GM12878 (cell line): ENCODE results near the gene CDYL2. TPM values are rescaled to one million over a fixed set of nuclear protein-coding genes. Genes with fewer than 3 reads are reported as not detected.

Experiments used
- ATAC-seq: fragments of 200-7000 bp; cut with Tn5 transposase; 3 replicates; pipeline ENCODE4 v1.9.1; 2020; ENCODE audit warnings: mild to moderate bottlenecking, moderate library complexity
- BruUV-seq: library from RNA; stranded (reverse); fragments of 400-500 nt; replicated peaks from 2 replicates; lab custom pipeline; 2021; lab: Mats Ljungman, UMichigan
- CTCF ChIA-PET: fragments of 300-600 bp; sonication (Branson Sonifier 250); formaldehyde crosslinking; extraction: SDS; loops from one replicate; lab custom pipeline; 2021; ENCODE audit warnings: inconsistent platforms; lab: Yijun Ruan, JAX
- POLR2A ChIA-PET: fragments of 350-600 bp; formaldehyde crosslinking; extraction: SDS; loops from one replicate; lab custom pipeline; 2021; ENCODE audit warnings: inconsistent platforms; lab: Charles Lee
- RAD21 ChIA-PET: fragments of 300-600 bp; sonication (Branson Sonifier 250); formaldehyde crosslinking; loops from one replicate; lab custom pipeline; 2023; ENCODE audit warnings: antibody characterized with exemption; ENCODE audit not compliant: unreplicated experiment; lab: Charles Lee
- SMC1A ChIA-PET: fragments of 300-600 bp; sonication (Branson Sonifier 250); formaldehyde crosslinking; loops from one replicate; lab custom pipeline; 2023; ENCODE audit not compliant: unreplicated experiment, uncharacterized antibody; lab: Charles Lee
- DNase-seq: peaks from one replicate; pipeline ENCODE4 v3.0.0-alpha.2; 2011; ENCODE audit warnings: low read depth, low spot score
- FAIRE-seq: peaks from 3 replicates; lab custom pipeline; 2011; peaks lifted over from hg19 to GRCh38; lab: Jason Lieb, UNC
- H2AFZ ChIP-seq: 2 replicates; pipeline ENCODE4 v1.6.0; 2011; ENCODE audit warnings: low read depth, low read length, control low read depth; ENCODE audit not compliant: control insufficient read depth
- H3K27ac ChIP-seq: 2 replicates; pipeline ENCODE4 v1.5.1; 2011; ENCODE audit warnings: control low read depth; ENCODE audit not compliant: control insufficient read depth, insufficient read depth
- H3K27me3 ChIP-seq, 2 experiments: replicated peaks in 1 of 2; 2 replicates each; pipeline versions ENCODE4 v1.6.0 to v1.6.1; 2011; ENCODE audit warnings: low read length in 1 of 2; ENCODE audit not compliant: control insufficient read depth in 2 of 2, insufficient read depth in 2 of 2
- H3K36me3 ChIP-seq, 2 experiments: 2 replicates each; pipeline ENCODE4 v1.5.1; 2011; ENCODE audit warnings: low read length in 1 of 2; ENCODE audit not compliant: control insufficient read depth in 2 of 2, insufficient read depth in 2 of 2
- H3K4me1 ChIP-seq: 2 replicates; pipeline ENCODE4 v1.6.1; 2011; ENCODE audit warnings: mild to moderate bottlenecking, low read length, moderate library complexity, mixed read lengths; ENCODE audit not compliant: control insufficient read depth, insufficient read depth
- H3K4me2 ChIP-seq: 2 replicates; pipeline ENCODE4 v1.6.0; 2011; ENCODE audit warnings: control low read depth; ENCODE audit not compliant: control insufficient read depth, insufficient read depth
- H3K4me3 ChIP-seq: fragments of 200-600 bp; sonication (generic); 2 replicates; pipeline ENCODE4 v1.5.1; 2016
- H3K79me2 ChIP-seq: 2 replicates; pipeline ENCODE4 v1.6.0; 2011; ENCODE audit warnings: low read length; ENCODE audit not compliant: control insufficient read depth, insufficient read depth
- H3K9ac ChIP-seq: 2 replicates; pipeline ENCODE4 v1.8.0; 2011; ENCODE audit warnings: low read length, control low read depth, mixed read lengths; ENCODE audit not compliant: control insufficient read depth, insufficient read depth
- H3K9me3 ChIP-seq: replicated peaks from 3 replicates; pipeline ENCODE4 v1.5.1; 2011; ENCODE audit warnings: mild to moderate bottlenecking, low read length; ENCODE audit not compliant: control insufficient read depth, insufficient read depth
- H4K20me1 ChIP-seq: 2 replicates; pipeline ENCODE4 v1.6.0; 2011; ENCODE audit not compliant: control insufficient read depth, insufficient read depth
- BACH1 ChIP-seq: fragments of 450-650 bp; IDR thresholded peaks from 2 replicates; pipeline ENCODE4 v1.6.1; 2017; ENCODE audit warnings: mild to moderate bottlenecking, borderline replicate concordance
- BMI1 ChIP-seq: fragments of 450-650 bp; IDR thresholded peaks from 2 replicates; pipeline ENCODE4 v1.6.1; 2016; ENCODE audit warnings: mild to moderate bottlenecking, moderate library complexity, borderline replicate concordance
- CREB1 ChIP-seq: IDR thresholded peaks from 2 replicates; pipeline ENCODE4 v1.6.1; 2012; ENCODE audit warnings: low read depth, mild to moderate bottlenecking, inconsistent platforms
- FOS ChIP-seq: IDR thresholded peaks from 3 replicates; pipeline ENCODE4 v1.6.1; 2011; ENCODE audit warnings: borderline replicate concordance; ENCODE audit not compliant: insufficient read length; ENCODE audit errors: extremely low read depth
- HDAC2 ChIP-seq: fragments of 200-600 bp; sonication (generic); IDR thresholded peaks from 2 replicates; pipeline ENCODE4 v1.6.1; 2017
- KDM1A ChIP-seq: fragments of 200-600 bp; sonication (generic); IDR thresholded peaks from 2 replicates; pipeline ENCODE4 v1.6.1; 2016; ENCODE audit warnings: borderline replicate concordance
- POLR2AphosphoS2 ChIP-seq: IDR thresholded peaks from 2 replicates; pipeline ENCODE4 v1.6.1; 2011; ENCODE audit warnings: low read depth, mild to moderate bottlenecking, low read length, improper control_type of control experiment, moderate library complexity
- RUNX3 ChIP-seq: IDR thresholded peaks from 2 replicates; pipeline ENCODE4 v1.6.1; 2012; ENCODE audit warnings: low read length, inconsistent platforms
- SRF ChIP-seq, 2 experiments: IDR thresholded peaks; 2 replicates each; pipeline ENCODE4 v1.6.1; 2011; ENCODE audit warnings: low read depth in 2 of 2, low read length in 2 of 2, mild to moderate bottlenecking in 1 of 2, moderate library complexity in 1 of 2
- WGBS: methylation state at CpG from one replicate; pipeline ENCODE4 v1.1.6; 2016; ENCODE audit warnings: low lambda C conversion rate; ENCODE audit not compliant: insufficient replicate concordance, insufficient coverage; ENCODE audit errors: missing lambda C conversion rate; 5-methylcytosine and 5-hydroxymethylcytosine counted together
- in situ Hi-C: fragments of 300-500 bp; cut with MboI; formaldehyde crosslinking; loops from 9 replicates; pipeline ENCODE4 v1.14.3; 2018; ENCODE audit warnings: mixed read lengths
- intact Hi-C: fragments of 100-400 bp; cut with micrococcal nuclease; formaldehyde crosslinking; loops from one replicate; pipeline ENCODE4 v1.14.2; 2022; ENCODE audit not compliant: unreplicated experiment
- polyA plus RNA-seq, 11 experiments: library from polyadenylated mRNA; depleted of rRNA in 4 of 11; unstranded in 6 of 11; stranded (reverse) in 5 of 11; fragments of >200 nt; fragmentation: Nextera tagmentation in 4 of 11; fragmentation: Illumina TruSeq in 1 of 11; extraction: Ambion mirVana in 4 of 11; extraction: Trizol in 1 of 11; gene quantifications; 1 replicate in 1 of 11; 2 replicates in 10 of 11; pipeline versions ENCODE4 v1.2.1 to v1.2.3, GENCODE V29; 2011 to 2016; ENCODE audit warnings: inconsistent platforms in 2 of 11, missing spikeins in 2 of 11, low read depth in 1 of 11
- total RNA-seq, 4 experiments: library from RNA; depleted of rRNA in 3 of 4; stranded (reverse); fragments of >200 nt in 3 of 4; fragmentation: Illumina TruSeq in 1 of 4; extraction: Trizol in 1 of 4; gene quantifications; 2 replicates each; pipeline versions ENCODE4 v1.2.1 to v1.2.3, GENCODE V29; 2013 to 2021
- TF ChIP-seq, protein P1 (sequence below): fragments of 450-650 bp; IDR thresholded peaks from 2 replicates; pipeline ENCODE4 v1.6.1; 2016; ENCODE audit warnings: mild to moderate bottlenecking

Gene CDYL2
- total and polyA plus RNA-seq, 10 of the 15 experiments (the other 5 are each of a cell fraction or from before 2014, with no cell fraction given) = 0.27 to 22.9 (median 3.9) TPM

GRCh38 chr16:80836846-80837245 is 32.4 kb upstream of the CDYL2 start:
- SMC1A ChIA-PET = no interaction called here
- WGBS = 25% methylated on average over 4 of the region's 4 CpGs
- in situ Hi-C loops = loop anchor here (25.0 kb wide), 1 partner anchor 300 kb away; the partner anchor contains the start of gene DYNLRB2
- no peaks in the 10 kb centered on the region for H3K79me2 ChIP-seq
- no peaks in the 10 kb centered on the region for H3K4me1 ChIP-seq
- no peak overlapping the region for H2AFZ ChIP-seq
- POLR2A ChIA-PET = no interaction called here
- CTCF ChIA-PET = interaction anchor here (0.6 to 1.4 kb wide), 4 partner anchors 10 to 1921 kb away, joined by 3 to 4 read pairs (median 4); no protein-coding TSS in a partner anchor
- no peaks in the 10 kb centered on the region for H3K27me3 ChIP-seq
- TF ChIP-seq HDAC2 (no peak), FOS (no peak), KDM1A (no peak), BACH1 (no peak), CREB1 (no peak), SRF (IDR thresholded peaks at IDR 0.05; ENCODE audit: low read depth in 2 of 2, low read length in 2 of 2) (no peak), BMI1 (no peak), POLR2AphosphoS2 (no peak), RUNX3 (no peak)
- TF ChIP-seq, protein P1, sequence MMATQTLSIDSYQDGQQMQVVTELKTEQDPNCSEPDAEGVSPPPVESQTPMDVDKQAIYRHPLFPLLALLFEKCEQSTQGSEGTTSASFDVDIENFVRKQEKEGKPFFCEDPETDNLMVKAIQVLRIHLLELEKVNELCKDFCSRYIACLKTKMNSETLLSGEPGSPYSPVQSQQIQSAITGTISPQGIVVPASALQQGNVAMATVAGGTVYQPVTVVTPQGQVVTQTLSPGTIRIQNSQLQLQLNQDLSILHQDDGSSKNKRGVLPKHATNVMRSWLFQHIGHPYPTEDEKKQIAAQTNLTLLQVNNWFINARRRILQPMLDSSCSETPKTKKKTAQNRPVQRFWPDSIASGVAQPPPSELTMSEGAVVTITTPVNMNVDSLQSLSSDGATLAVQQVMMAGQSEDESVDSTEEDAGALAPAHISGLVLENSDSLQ = no peak
- RAD21 ChIA-PET = no interaction called here
- no peaks in the 10 kb centered on the region for H3K9me3 ChIP-seq
- H3K27ac ChIP-seq = no peak overlapping the region
- BruUV-seq = no TSS peak
- no peak overlapping the region for H3K4me2 ChIP-seq
- H3K4me3 ChIP-seq = no peak overlapping the region
- H4K20me1 ChIP-seq = no peaks in the 10 kb centered on the region
- DNase-seq (no peak), ATAC-seq (no peak), FAIRE-seq (no peak)
- intact Hi-C loops = no loop called here
- no peaks in the 10 kb centered on the region for H3K36me3 ChIP-seq
- no peak overlapping the region for H3K9ac ChIP-seq
